Urinary bladder (tissue), 4 donors: ENCODE results near the gene OSTN. TPM values are rescaled to one million over a fixed set of nuclear protein-coding genes. Genes with fewer than 3 reads are reported as not detected.
"Not testable (repeated sequence)": the region's sequence is repeated elsewhere in the genome, so short reads cannot be mapped to it uniquely, and the experiment has no call there.

Source experiments
- DNase-seq: peaks from one replicate; pipeline ENCODE4 v3.0.0-alpha.2; 2015; ENCODE audit errors: extremely low spot score
- H3K27ac ChIP-seq: one replicate; pipeline ENCODE4 v1.5.1; 2013; ENCODE audit warnings: low read depth, mild to moderate bottlenecking, moderate library complexity
- H3K36me3 ChIP-seq: one replicate; pipeline ENCODE4 v1.6.1; 2013; ENCODE audit warnings: mild to moderate bottlenecking, moderate library complexity; ENCODE audit not compliant: insufficient read depth
- H3K4me1 ChIP-seq: one replicate; pipeline ENCODE4 v1.6.1; 2013; ENCODE audit warnings: mild to moderate bottlenecking, moderate library complexity; ENCODE audit not compliant: insufficient read depth
- H3K4me3 ChIP-seq: one replicate; pipeline ENCODE4 v1.5.1; 2013; ENCODE audit warnings: low read depth, low read length
- WGBS: extraction: QIAGEN DNeasy Blood & Tissue Kit; methylation state at CpG from one replicate; pipeline ENCODE4 v1.1.7; 2013; 5-methylcytosine and 5-hydroxymethylcytosine counted together
- polyA plus RNA-seq: library from polyadenylated mRNA; stranded (reverse); fragments of 200-250 nt; gene quantifications from one replicate; pipeline ENCODE4 v1.2.3, GENCODE V29; 2013
- total RNA-seq: library from RNA; depleted of rRNA; stranded (reverse); fragments of >200 nt; gene quantifications from one replicate; pipeline ENCODE4 v1.2.3, GENCODE V29; 2014
- donor health status: healthy with polysubstance abuse.
- donor health status: healthy.

Gene OSTN
- total and polyA plus RNA-seq, 2 donors: 0.06 to 13.9 TPM

- Histone ChIP-seq H3K36me3 (no peaks in the 10 kb centered on the region), H3K27ac (no peak overlapping the region), H3K4me1 (no peaks in the 10 kb centered on the region), H3K4me3 (no peak overlapping the region)
- DNase-seq: no peak
- 83% methylated on average over 1 of the region's 1 CpG for WGBS
Measured at GRCh38 chr3:191262650-191263049, 63.6 kb downstream of the OSTN start.

- Histone ChIP-seq H3K27ac (no peak overlapping the region), H3K4me3 (no peak overlapping the region), H3K36me3 (no peaks in the 10 kb centered on the region), H3K4me1 (no peaks in the 10 kb centered on the region)
- DNase-seq: no peak
Measured at GRCh38 chr3:191263365-191263764, 64.3 kb downstream of the OSTN start.

GRCh38 chr3:191263850-191264249, 64.8 kb downstream of the OSTN start:
- no peak overlapping the region for H3K27ac ChIP-seq
- no peaks in the 10 kb centered on the region for H3K36me3 ChIP-seq
- no peak overlapping the region for H3K4me3 ChIP-seq
- 67% methylated on average over 3 of the region's 3 CpGs for WGBS
- DNase-seq: no peak
- H3K4me1 ChIP-seq: no peaks in the 10 kb centered on the region

GRCh38 chr3:191268737-191269136, 69.7 kb downstream of the OSTN start:
- H3K36me3 ChIP-seq: no peaks in the 10 kb centered on the region
- H3K27ac ChIP-seq: no peak overlapping the region
- H3K4me3 ChIP-seq: no peak overlapping the region
- DNase-seq: no peak
- no peaks in the 10 kb centered on the region for H3K4me1 ChIP-seq

GRCh38 chr3:191269289-191270085, 70.4 kb downstream of the OSTN start:
- 50% methylated on average over 5 of the region's 5 CpGs for WGBS
- Histone ChIP-seq H3K4me1 (no peaks in the 10 kb centered on the region), H3K4me3 (no peak overlapping the region), H3K27ac (no peak overlapping the region), H3K36me3 (no peaks in the 10 kb centered on the region)
- DNase-seq: no peak

GRCh38 chr3:191275244-191275643, 76.2 kb downstream of the OSTN start:
- not testable (repeated sequence) for H3K27ac ChIP-seq, DNase-seq, H3K4me1 ChIP-seq, H3K36me3 ChIP-seq, H3K4me3 ChIP-seq
- 95% methylated on average over 14 of the region's 14 CpGs for WGBS

GRCh38 chr3:191275751-191276150, 76.7 kb downstream of the OSTN start:
- Histone ChIP-seq H3K27ac (no peak overlapping the region), H3K4me3 (no peak overlapping the region), H3K36me3 (no peaks in the 10 kb centered on the region), H3K4me1 (no peaks in the 10 kb centered on the region)
- no peak for DNase-seq

- Histone ChIP-seq H3K4me1 (no peaks in the 10 kb centered on the region), H3K4me3 (no peak overlapping the region), H3K36me3 (no peaks in the 10 kb centered on the region), H3K27ac (no peak overlapping the region)
- no peak for DNase-seq
- 33% methylated on average over 1 of the region's 1 CpG for WGBS
Measured at GRCh38 chr3:191280111-191280510, 81.1 kb downstream of the OSTN start.

- Histone ChIP-seq H3K27ac (no peak overlapping the region), H3K4me3 (no peak overlapping the region), H3K4me1 (no peaks in the 10 kb centered on the region), H3K36me3 (no peaks in the 10 kb centered on the region)
- no peak for DNase-seq
Measured at GRCh38 chr3:191280882-191281281, 81.8 kb downstream of the OSTN start.

GRCh38 chr3:191282251-191283185, 83.5 kb downstream of the OSTN start:
- DNase-seq: peak; percentile 20
- 69% methylated on average over 4 of the region's 4 CpGs for WGBS
- Histone ChIP-seq H3K4me3 (no peak overlapping the region), H3K27ac (no peak overlapping the region), H3K4me1 (no peaks in the 10 kb centered on the region), H3K36me3 (no peaks in the 10 kb centered on the region)

GRCh38 chr3:191283400-191283799, 84.4 kb downstream of the OSTN start:
- WGBS: 96% methylated on average over 2 of the region's 2 CpGs
- no peak for DNase-seq
- Histone ChIP-seq H3K27ac (no peak overlapping the region), H3K4me1 (no peaks in the 10 kb centered on the region), H3K36me3 (no peaks in the 10 kb centered on the region), H3K4me3 (no peak overlapping the region)

GRCh38 chr3:191290311-191291025, 91.4 kb downstream of the OSTN start:
- Histone ChIP-seq H3K4me1 (no peaks in the 10 kb centered on the region), H3K36me3 (no peaks in the 10 kb centered on the region), H3K4me3 (no peak overlapping the region), H3K27ac (no peak overlapping the region)
- WGBS: 77% methylated on average over 4 of the region's 4 CpGs
- DNase-seq: no peak

- H3K4me1 ChIP-seq: no peaks in the 10 kb centered on the region
- no peak for DNase-seq
- H3K27ac ChIP-seq: no peak overlapping the region
- no peak overlapping the region for H3K4me3 ChIP-seq
- H3K36me3 ChIP-seq: no peaks in the 10 kb centered on the region
- 88% methylated on average over 5 of the region's 5 CpGs for WGBS
Measured at GRCh38 chr3:191292243-191293015, 93.4 kb downstream of the OSTN start.
